BE2C (cell line): Measurements from ENCODE around the gene MOB3A.

Experiments
- DNase-seq: peaks from one replicate; pipeline ENCODE4 v3.0.0-alpha.2; 2020
- H3K27me3 ChIP-seq: fragments of 250-450 bp; sonication (Bioruptor Pico); 2 replicates; pipeline ENCODE4 v1.5.1; 2020; ENCODE audit warnings: mild to moderate bottlenecking
- H3K36me3 ChIP-seq: fragments of 250-450 bp; sonication (Bioruptor Pico); 2 replicates; pipeline ENCODE4 v1.5.1; 2020; ENCODE audit warnings: mild to moderate bottlenecking
- H3K4me1 ChIP-seq: fragments of 250-450 bp; sonication (Bioruptor Pico); 2 replicates; pipeline ENCODE4 v1.5.1; 2020
- H3K4me3 ChIP-seq: 2 replicates; pipeline ENCODE4 v1.5.1; 2011; ENCODE audit warnings: low read depth, low read length
- H3K9me3 ChIP-seq: fragments of 250-450 bp; sonication (Bioruptor Pico); 2 replicates; pipeline ENCODE4 v1.5.1; 2020
- TF ChIP-seq, protein P1 (sequence below): IDR thresholded peaks from 2 replicates; pipeline ENCODE4 v1.5.1; 2012; ENCODE audit warnings: mild to moderate bottlenecking, low read depth, low read length

Gene MOB3A

DNA sequence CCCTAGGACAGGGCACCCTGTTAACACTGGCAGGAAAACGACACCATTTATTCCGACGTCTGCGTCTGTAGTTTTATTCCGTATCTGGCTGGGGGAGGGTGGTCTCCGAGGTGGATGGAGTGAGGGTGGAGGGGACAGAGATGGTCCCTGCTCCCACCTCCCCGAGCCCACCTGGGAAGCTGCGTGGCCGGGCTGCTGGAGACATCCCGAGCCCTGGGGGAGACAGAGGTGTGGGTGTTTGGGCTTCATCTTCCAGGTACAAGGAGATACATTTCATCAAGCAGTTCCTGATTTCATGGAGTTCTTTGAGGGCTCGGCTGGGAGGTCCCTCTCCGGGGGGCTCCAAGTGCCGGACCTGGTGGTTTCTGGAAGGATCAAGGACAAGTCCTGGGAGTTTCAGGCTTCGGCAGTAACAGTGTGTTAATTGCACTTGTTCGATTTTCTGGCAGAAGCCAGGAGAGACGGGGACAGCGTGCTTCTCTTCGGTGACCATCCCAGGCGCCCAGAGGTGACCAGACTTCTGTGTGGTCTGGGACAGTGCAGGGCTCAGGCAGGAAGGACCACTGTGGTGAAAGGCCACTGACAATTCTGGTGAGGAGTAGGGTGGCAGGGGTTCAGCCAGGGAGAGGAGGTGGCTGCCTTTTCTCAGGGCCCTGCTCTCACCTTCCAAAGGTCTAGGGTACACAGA, 25.0 kb downstream of the MOB3A start:
- no peak for DNase-seq
- Histone ChIP-seq H3K9me3 (no peaks in the 10 kb centered on the region), H3K27me3 (no peaks in the 10 kb centered on the region), H3K4me3 (no peak overlapping the region), H3K36me3 (peaks cover 4% of the 10 kb centered on the region; the same call in 1 of the 2 replicates), H3K4me1 (no peaks in the 10 kb centered on the region)
- TF ChIP-seq, protein P1, sequence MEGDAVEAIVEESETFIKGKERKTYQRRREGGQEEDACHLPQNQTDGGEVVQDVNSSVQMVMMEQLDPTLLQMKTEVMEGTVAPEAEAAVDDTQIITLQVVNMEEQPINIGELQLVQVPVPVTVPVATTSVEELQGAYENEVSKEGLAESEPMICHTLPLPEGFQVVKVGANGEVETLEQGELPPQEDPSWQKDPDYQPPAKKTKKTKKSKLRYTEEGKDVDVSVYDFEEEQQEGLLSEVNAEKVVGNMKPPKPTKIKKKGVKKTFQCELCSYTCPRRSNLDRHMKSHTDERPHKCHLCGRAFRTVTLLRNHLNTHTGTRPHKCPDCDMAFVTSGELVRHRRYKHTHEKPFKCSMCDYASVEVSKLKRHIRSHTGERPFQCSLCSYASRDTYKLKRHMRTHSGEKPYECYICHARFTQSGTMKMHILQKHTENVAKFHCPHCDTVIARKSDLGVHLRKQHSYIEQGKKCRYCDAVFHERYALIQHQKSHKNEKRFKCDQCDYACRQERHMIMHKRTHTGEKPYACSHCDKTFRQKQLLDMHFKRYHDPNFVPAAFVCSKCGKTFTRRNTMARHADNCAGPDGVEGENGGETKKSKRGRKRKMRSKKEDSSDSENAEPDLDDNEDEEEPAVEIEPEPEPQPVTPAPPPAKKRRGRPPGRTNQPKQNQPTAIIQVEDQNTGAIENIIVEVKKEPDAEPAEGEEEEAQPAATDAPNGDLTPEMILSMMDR, result no peak

DNA sequence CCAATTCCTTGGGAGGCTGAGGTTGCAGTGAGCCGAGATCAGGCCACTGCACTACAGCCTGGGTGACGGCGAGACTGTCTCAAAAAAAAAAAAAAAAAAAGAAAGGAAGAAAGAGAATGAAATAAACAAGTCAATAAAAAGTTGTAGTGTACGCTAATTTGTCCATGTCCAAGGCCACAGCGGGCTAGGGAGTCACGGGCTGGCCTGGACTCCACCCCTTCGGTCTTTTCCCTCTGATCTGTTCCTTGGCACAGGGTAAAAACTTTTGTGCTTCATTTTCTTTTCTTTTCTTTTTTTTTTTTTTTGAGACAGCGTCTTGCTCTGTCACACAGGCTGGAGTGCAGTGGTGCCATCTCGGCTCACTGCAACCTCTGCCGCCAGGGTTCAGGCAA, 25.7 kb downstream of the MOB3A start:
- H3K4me3 ChIP-seq, result no peak overlapping the region
- H3K27me3 ChIP-seq, result no peaks in the 10 kb centered on the region
- H3K9me3 ChIP-seq, result no peaks in the 10 kb centered on the region
- TF ChIP-seq, protein P1, result no peak
- H3K36me3 ChIP-seq, result peaks cover 1% of the 10 kb centered on the region; the same call in 1 of the 2 replicates
- H3K4me1 ChIP-seq, result no peaks in the 10 kb centered on the region
- no peak for DNase-seq

DNA sequence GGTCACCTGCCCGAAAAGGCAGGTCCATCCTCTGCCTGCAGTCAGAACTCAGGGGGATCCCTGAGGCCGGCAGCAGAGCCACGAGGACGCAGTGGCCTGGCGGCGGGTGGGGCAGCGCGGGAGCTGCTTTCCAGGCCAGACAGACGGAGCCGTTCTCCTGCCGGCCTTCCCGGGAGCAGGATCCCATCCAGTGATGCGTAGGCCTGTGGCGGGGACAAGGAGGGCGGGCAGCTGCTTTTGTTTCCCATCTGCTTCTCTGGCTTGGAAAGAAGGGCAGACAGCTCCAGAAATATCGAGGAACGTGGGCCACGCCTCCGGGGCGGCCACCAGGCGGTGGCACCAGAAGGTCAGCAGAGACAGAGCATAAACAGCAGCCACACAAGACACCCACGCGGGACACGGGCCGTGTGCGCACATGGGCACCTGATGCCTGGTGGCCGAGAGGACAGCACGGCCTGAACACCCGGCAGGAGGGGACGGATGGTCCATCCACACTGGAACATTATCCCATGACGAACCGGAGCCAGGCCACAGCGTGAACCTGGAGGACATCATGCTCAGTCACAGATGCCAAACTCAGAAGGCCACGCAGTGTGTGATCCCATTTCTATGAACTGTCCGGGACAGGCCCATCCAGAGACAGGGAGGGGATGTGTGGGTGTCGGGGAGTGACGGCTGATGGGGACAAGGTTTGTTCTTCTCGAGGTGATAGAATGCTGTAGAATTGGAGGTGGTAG, 31.2 kb downstream of the MOB3A start:
- peak; percentile 70 for DNase-seq
- H3K9me3 ChIP-seq, result no peaks in the 10 kb centered on the region
- TF ChIP-seq, protein P1, result peak; percentile 19; the same call in 1 of the 2 replicates
- H3K4me3 ChIP-seq, result no peak overlapping the region
- H3K4me1 ChIP-seq, result peaks cover 15% of the 10 kb centered on the region
- no peaks in the 10 kb centered on the region for H3K27me3 ChIP-seq
- no peaks in the 10 kb centered on the region for H3K36me3 ChIP-seq

DNA sequence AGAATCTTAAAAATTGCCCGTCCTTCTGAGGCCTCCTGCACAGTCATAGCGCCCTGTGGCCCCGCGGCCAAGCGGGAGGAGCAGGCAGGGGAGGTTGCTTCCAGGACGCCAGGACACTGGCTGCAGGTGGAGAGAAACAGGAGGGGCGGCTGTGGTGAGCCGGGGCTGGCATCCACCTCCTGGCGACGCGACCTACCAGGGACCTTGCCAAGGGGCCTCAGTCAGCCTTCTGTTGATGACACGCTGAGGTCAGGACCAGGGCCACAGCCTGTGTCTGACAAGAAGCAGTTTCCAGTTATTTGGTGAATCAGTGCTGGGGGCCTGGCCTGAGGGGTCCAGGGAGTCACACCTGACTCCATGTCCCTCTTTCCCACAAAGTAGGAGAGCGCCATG, 31.7 kb downstream of the MOB3A start:
- Histone ChIP-seq H3K4me1 (peaks cover 20% of the 10 kb centered on the region), H3K36me3 (no peaks in the 10 kb centered on the region), H3K4me3 (no peak overlapping the region), H3K27me3 (no peaks in the 10 kb centered on the region), H3K9me3 (no peaks in the 10 kb centered on the region)
- DNase-seq, result no peak
- TF ChIP-seq, protein P1, result no peak

DNA sequence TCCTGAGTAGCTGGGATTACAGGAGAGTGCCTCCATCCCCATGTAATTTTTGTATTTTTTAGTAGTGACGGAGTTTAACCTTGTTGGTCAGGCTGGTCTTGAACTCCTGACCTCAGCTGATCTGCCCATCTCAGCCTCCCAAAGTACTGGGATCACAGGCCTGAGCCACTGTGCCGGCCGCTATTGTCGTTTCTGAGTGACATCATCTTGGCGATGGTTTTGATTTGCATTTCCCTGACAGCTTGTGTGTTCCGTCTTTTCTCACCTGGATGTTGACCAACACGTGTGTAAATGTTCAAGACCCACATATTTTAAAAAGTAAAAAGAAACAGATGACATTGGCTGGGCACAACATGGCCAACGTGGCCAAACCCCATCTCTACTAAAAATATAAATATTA, 32.3 kb downstream of the MOB3A start:
- Histone ChIP-seq H3K36me3 (no peaks in the 10 kb centered on the region), H3K27me3 (no peaks in the 10 kb centered on the region), H3K4me3 (no peak overlapping the region), H3K9me3 (no peaks in the 10 kb centered on the region), H3K4me1 (peaks cover 22% of the 10 kb centered on the region)
- TF ChIP-seq, protein P1, result no peak
- DNase-seq, result no peak

DNA sequence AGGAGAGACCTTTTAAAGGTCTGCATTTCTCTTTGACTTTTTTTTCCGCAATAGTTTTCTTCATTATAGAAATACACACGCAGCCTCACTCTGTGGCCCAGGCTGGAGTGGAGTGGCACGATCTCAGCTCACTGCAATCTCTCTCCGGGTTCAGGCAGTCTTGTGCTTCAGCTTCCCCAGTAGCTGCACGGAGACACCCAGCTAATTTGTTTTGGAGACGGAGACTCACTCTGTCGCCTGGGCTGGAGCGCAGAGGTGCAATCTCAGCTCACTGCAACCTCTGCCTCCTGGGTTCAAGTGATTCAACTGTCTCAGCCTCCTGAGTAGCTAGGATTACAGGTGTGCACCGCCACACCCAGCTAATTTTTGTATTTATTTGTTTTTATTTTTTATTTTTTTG, 33.4 kb downstream of the MOB3A start:
- TF ChIP-seq, protein P1, result no peak
- Histone ChIP-seq H3K9me3 (no peaks in the 10 kb centered on the region), H3K27me3 (no peaks in the 10 kb centered on the region), H3K36me3 (no peaks in the 10 kb centered on the region), H3K4me3 (no peak overlapping the region), H3K4me1 (peaks cover 22% of the 10 kb centered on the region)
- DNase-seq, result no peak
